WTC11 (cell line): ENCODE data around the gene PLPP1. TPM values are rescaled to one million over a fixed set of nuclear protein-coding genes. Genes with fewer than 3 reads are reported as not detected.

ENCODE experiments used
- ATAC-seq: fragments of 200-7000 bp; cut with Tn5 transposase; 2 replicates; pipeline ENCODE4 v1.10.0; 2021; ENCODE audit warnings: mild to moderate bottlenecking, moderate library complexity
- CTCF ChIA-PET: fragments of 300-600 bp; sonication (Branson Sonifier 250); formaldehyde crosslinking; loops from one replicate; lab custom pipeline; 2021; ENCODE audit warnings: antibody characterized with exemption; lab: Charles Lee
- POLR2A ChIA-PET: fragments of 350-600 bp; sonication (Branson Sonifier 250); formaldehyde crosslinking; loops from one replicate; lab custom pipeline; 2021; ENCODE audit warnings: antibody characterized with exemption; lab: Charles Lee
- DNase-seq: peaks from one replicate; pipeline ENCODE4 v3.0.0; 2021; ENCODE audit warnings: low spot score
- H3K27ac Mint-ChIP-seq: 2 replicates; pipeline ENCODE4 v1.8.0; 2021; ENCODE audit warnings: mixed read lengths
- H3K27me3 Mint-ChIP-seq: 2 replicates; pipeline ENCODE4 v1.8.0; 2021; ENCODE audit warnings: low read depth, mild to moderate bottlenecking, moderate library complexity, mixed read lengths
- H3K36me3 Mint-ChIP-seq: 2 replicates; pipeline ENCODE4 v1.8.0; 2021; ENCODE audit warnings: mixed read lengths
- H3K4me1 Mint-ChIP-seq: 2 replicates; pipeline ENCODE4 v1.8.0; 2022; ENCODE audit warnings: mixed read lengths
- H3K4me3 Mint-ChIP-seq: 2 replicates; pipeline ENCODE4 v1.8.0; 2021; ENCODE audit warnings: mild to moderate bottlenecking, moderate library complexity, mixed read lengths
- H3K9me3 Mint-ChIP-seq: 2 replicates; pipeline ENCODE4 v1.8.0; 2021; ENCODE audit warnings: mixed read lengths
- AR ChIP-seq: fragments of 250-450 bp; sonication (Bioruptor Pico); IDR thresholded peaks from 2 replicates; pipeline ENCODE4 v1.9.0; 2021; ENCODE audit warnings: mild to moderate bottlenecking
- ATF6 ChIP-seq: sonication (generic); formaldehyde crosslinking; IDR thresholded peaks from 2 replicates; pipeline ENCODE4 v1.8.1; 2023; ENCODE audit warnings: mild to moderate bottlenecking, missing genetic modification reagents
- CBFB ChIP-seq: sonication (generic); formaldehyde crosslinking; IDR thresholded peaks from 2 replicates; pipeline ENCODE4 v1.8.1; 2022; ENCODE audit warnings: mild to moderate bottlenecking, low read depth, missing genetic modification reagents
- CREB1 ChIP-seq: sonication (generic); formaldehyde crosslinking; IDR thresholded peaks from 2 replicates; pipeline ENCODE4 v1.8.0; 2023; ENCODE audit warnings: mild to moderate bottlenecking, missing genetic modification reagents
- ELF4 ChIP-seq: sonication (generic); formaldehyde crosslinking; IDR thresholded peaks from 2 replicates; pipeline ENCODE4 v1.8.1; 2022; ENCODE audit warnings: low read depth, mild to moderate bottlenecking, moderate library complexity, missing genetic modification reagents
- ETV6 ChIP-seq: sonication (generic); formaldehyde crosslinking; IDR thresholded peaks from 2 replicates; pipeline ENCODE4 v1.8.1; 2022; ENCODE audit warnings: mild to moderate bottlenecking, missing genetic modification reagents
- FOXP1 ChIP-seq: sonication (generic); formaldehyde crosslinking; IDR thresholded peaks from 2 replicates; pipeline ENCODE4 v1.8.0; 2022; ENCODE audit warnings: missing genetic modification reagents, mild to moderate bottlenecking, moderate library complexity, borderline replicate concordance
- KAT7 ChIP-seq: sonication (generic); formaldehyde crosslinking; IDR thresholded peaks from 2 replicates; pipeline ENCODE4 v1.8.1; 2023; ENCODE audit warnings: missing genetic modification reagents, mild to moderate bottlenecking, borderline replicate concordance
- NFE2L1 ChIP-seq: sonication (generic); formaldehyde crosslinking; IDR thresholded peaks from 2 replicates; pipeline ENCODE4 v1.8.1; 2023; ENCODE audit warnings: missing genetic modification reagents
- PRDM15 ChIP-seq: sonication (generic); formaldehyde crosslinking; IDR thresholded peaks from 2 replicates; pipeline ENCODE4 v1.8.0; 2022; ENCODE audit warnings: missing genetic modification reagents
- SMAD3 ChIP-seq: sonication (generic); formaldehyde crosslinking; IDR thresholded peaks from 2 replicates; pipeline ENCODE4 v1.8.0; 2022; ENCODE audit warnings: missing genetic modification reagents, mild to moderate bottlenecking, borderline replicate concordance
- ZNF396 ChIP-seq: fragments of 250-450 bp; sonication (Bioruptor Pico); IDR thresholded peaks from 2 replicates; pipeline ENCODE4 v1.8.0; 2021; ENCODE audit warnings: mild to moderate bottlenecking, moderate library complexity, borderline replicate concordance
- total RNA-seq: library from RNA; stranded (reverse); gene quantifications from 3 replicates; pipeline ENCODE4 v1.2.3, GENCODE V29; 2021
- TF ChIP-seq, protein P1 (sequence below): sonication (generic); formaldehyde crosslinking; IDR thresholded peaks from 2 replicates; pipeline ENCODE4 v1.8.1; 2023; ENCODE audit warnings: mild to moderate bottlenecking, missing genetic modification reagents, borderline replicate concordance
- TF ChIP-seq, protein P2 (sequence below): fragments of 250-450 bp; sonication (Bioruptor Pico); IDR thresholded peaks from 2 replicates; pipeline ENCODE4 v1.9.0; 2021; ENCODE audit warnings: mild to moderate bottlenecking

The PLPP1 gene
- total RNA-seq, 1 experiment from 2014 or later, result 43.2 TPM

- Mint-ChIP-seq H3K27me3 (no peaks in the 10 kb centered on the region), H3K4me1 (peaks cover 39% of the 10 kb centered on the region)
- CTCF ChIA-PET, result no interaction called here
- DNase-seq, result no peak
- POLR2A ChIA-PET, result no interaction called here
- TF ChIP-seq ETV6 (CRISPR knock-in tag) (no peak), ZNF396 (no peak), AR (no peak), PRDM15 (CRISPR knock-in tag) (no peak), ATF6 (no peak), CREB1 (CRISPR knock-in tag) (no peak), ELF4 (CRISPR knock-in tag) (no peak), FOXP1 (CRISPR knock-in tag) (no peak), CBFB (CRISPR knock-in tag) (no peak), SMAD3 (no peak), NFE2L1 (CRISPR knock-in tag) (no peak), KAT7 (no peak)
- TF ChIP-seq, protein P1, sequence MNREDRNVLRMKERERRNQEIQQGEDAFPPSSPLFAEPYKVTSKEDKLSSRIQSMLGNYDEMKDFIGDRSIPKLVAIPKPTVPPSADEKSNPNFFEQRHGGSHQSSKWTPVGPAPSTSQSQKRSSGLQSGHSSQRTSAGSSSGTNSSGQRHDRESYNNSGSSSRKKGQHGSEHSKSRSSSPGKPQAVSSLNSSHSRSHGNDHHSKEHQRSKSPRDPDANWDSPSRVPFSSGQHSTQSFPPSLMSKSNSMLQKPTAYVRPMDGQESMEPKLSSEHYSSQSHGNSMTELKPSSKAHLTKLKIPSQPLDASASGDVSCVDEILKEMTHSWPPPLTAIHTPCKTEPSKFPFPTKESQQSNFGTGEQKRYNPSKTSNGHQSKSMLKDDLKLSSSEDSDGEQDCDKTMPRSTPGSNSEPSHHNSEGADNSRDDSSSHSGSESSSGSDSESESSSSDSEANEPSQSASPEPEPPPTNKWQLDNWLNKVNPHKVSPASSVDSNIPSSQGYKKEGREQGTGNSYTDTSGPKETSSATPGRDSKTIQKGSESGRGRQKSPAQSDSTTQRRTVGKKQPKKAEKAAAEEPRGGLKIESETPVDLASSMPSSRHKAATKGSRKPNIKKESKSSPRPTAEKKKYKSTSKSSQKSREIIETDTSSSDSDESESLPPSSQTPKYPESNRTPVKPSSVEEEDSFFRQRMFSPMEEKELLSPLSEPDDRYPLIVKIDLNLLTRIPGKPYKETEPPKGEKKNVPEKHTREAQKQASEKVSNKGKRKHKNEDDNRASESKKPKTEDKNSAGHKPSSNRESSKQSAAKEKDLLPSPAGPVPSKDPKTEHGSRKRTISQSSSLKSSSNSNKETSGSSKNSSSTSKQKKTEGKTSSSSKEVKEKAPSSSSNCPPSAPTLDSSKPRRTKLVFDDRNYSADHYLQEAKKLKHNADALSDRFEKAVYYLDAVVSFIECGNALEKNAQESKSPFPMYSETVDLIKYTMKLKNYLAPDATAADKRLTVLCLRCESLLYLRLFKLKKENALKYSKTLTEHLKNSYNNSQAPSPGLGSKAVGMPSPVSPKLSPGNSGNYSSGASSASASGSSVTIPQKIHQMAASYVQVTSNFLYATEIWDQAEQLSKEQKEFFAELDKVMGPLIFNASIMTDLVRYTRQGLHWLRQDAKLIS (CRISPR knock-in tag), result no peak
- TF ChIP-seq, protein P2, sequence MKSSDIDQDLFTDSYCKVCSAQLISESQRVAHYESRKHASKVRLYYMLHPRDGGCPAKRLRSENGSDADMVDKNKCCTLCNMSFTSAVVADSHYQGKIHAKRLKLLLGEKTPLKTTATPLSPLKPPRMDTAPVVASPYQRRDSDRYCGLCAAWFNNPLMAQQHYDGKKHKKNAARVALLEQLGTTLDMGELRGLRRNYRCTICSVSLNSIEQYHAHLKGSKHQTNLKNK, result no peak
- TF ChIP-seq, all 79 proteins: peak for 0
- Mint-ChIP-seq H3K9me3 (no peaks in the 10 kb centered on the region), H3K27ac (peak overlapping the region; percentile 4; the same call in 1 of the 2 replicates), H3K36me3 (no peaks in the 10 kb centered on the region), H3K4me3 (no peak overlapping the region)
- no peak for ATAC-seq
Observed at GRCh38 chr5:55540525-55540924, 5.8 kb upstream of the PLPP1 start.
